A549 (cell line): ENCODE data around the gene MAML3.

Source experiments
- RFX5 ChIP-seq: fragments of 450-650 bp; IDR thresholded peaks from 2 replicates; pipeline ENCODE4 v1.7.1; 2014; ENCODE audit warnings: antibody characterized with exemption, mild to moderate bottlenecking, moderate library complexity
- TF ChIP-seq, protein P1 (sequence below): IDR thresholded peaks from 2 replicates; pipeline ENCODE4 v1.6.1; 2012
- TF ChIP-seq, protein P2 (sequence below): fragments of 450-650 bp; IDR thresholded peaks from 2 replicates; pipeline ENCODE4 v1.6.1; 2014; ENCODE audit warnings: antibody characterized with exemption

GRCh38 chr4:140163029-140163810, 9.2 kb upstream of the MAML3 start:
- TF ChIP-seq, protein P1, sequence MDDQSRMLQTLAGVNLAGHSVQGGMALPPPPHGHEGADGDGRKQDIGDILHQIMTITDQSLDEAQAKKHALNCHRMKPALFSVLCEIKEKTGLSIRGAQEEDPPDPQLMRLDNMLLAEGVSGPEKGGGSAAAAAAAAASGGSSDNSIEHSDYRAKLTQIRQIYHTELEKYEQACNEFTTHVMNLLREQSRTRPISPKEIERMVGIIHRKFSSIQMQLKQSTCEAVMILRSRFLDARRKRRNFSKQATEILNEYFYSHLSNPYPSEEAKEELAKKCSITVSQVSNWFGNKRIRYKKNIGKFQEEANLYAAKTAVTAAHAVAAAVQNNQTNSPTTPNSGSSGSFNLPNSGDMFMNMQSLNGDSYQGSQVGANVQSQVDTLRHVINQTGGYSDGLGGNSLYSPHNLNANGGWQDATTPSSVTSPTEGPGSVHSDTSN: no peak
- TF ChIP-seq RFX5: no peak
- TF ChIP-seq, protein P2, sequence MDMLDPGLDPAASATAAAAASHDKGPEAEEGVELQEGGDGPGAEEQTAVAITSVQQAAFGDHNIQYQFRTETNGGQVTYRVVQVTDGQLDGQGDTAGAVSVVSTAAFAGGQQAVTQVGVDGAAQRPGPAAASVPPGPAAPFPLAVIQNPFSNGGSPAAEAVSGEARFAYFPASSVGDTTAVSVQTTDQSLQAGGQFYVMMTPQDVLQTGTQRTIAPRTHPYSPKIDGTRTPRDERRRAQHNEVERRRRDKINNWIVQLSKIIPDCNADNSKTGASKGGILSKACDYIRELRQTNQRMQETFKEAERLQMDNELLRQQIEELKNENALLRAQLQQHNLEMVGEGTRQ: no peak
